ENCODE data around the gene FIGNL2.

DNA sequence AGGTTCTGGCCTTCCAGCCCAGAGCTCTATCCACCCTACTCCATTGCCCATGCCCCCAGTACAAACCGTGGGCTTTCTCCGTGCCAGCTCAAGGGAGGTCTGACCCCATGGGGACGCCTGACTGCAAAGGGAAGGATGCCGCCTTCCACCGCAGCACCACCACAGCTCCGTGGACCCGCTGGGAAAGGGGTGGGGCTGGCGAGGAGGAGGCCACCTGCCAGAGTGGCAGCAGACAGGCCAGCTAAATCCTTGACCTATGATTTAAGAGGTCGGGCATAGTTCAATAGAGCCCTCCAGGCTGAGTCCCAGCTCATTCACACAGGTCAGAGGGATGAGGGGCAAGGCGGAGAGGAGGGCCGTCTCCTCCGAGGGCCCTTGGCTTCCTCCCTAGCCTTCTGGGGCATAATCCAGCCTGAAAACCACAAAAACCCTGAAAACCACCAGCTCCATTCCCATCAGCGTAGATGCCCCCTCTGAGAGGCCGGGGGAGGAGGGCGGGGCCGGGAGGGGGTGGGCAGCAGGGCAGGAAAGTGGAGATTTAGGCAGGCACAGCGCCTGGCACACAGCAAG is 14.9 kb upstream of the FIGNL2 start:
- TF ChIP-seq CEBPB (IDR thresholded peaks at IDR 0.05), result no peak
- no peak for TF ChIP-seq NPAS2 (CRISPR knock-in tag; IDR thresholded peaks at IDR 0.05; ENCODE audit: borderline replicate concordance)
- TF ChIP-seq, protein P1, sequence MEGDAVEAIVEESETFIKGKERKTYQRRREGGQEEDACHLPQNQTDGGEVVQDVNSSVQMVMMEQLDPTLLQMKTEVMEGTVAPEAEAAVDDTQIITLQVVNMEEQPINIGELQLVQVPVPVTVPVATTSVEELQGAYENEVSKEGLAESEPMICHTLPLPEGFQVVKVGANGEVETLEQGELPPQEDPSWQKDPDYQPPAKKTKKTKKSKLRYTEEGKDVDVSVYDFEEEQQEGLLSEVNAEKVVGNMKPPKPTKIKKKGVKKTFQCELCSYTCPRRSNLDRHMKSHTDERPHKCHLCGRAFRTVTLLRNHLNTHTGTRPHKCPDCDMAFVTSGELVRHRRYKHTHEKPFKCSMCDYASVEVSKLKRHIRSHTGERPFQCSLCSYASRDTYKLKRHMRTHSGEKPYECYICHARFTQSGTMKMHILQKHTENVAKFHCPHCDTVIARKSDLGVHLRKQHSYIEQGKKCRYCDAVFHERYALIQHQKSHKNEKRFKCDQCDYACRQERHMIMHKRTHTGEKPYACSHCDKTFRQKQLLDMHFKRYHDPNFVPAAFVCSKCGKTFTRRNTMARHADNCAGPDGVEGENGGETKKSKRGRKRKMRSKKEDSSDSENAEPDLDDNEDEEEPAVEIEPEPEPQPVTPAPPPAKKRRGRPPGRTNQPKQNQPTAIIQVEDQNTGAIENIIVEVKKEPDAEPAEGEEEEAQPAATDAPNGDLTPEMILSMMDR (IDR thresholded peaks at IDR 0.05), result no peak
- no peak for TF ChIP-seq NR3C1 (IDR thresholded peaks at IDR 0.05)

All from A549 (cell line).